Aorta (tissue), 5 donors: ENCODE results near the gene MAP3K4. TPM values are rescaled to one million over a fixed set of nuclear protein-coding genes. Genes with fewer than 3 reads are reported as not detected.

Experiments
- ATAC-seq: fragments of 200-7000 bp; cut with Tn5 transposase; one replicate; pipeline ENCODE4 v1.9.1; 2022; ENCODE audit warnings: moderate library complexity; ENCODE audit not compliant: low FRiP score
- DNase-seq, 2 donors: peaks; one replicate each; pipeline ENCODE4 v3.0.0-alpha.2; 2020
- H3K27ac ChIP-seq, 2 donors: one replicate each; pipeline ENCODE4 v1.5.1; 2013; ENCODE audit warnings: low read length in 2 of 2, mild to moderate bottlenecking in 2 of 2, moderate library complexity in 2 of 2, control low read depth in 1 of 2, inconsistent platforms in 1 of 2, low read depth in 1 of 2
- H3K27me3 ChIP-seq, 2 donors: one replicate each; pipeline ENCODE4 v1.6.1; 2013; ENCODE audit warnings: control low read depth in 1 of 2, low read length in 1 of 2, mild to moderate bottlenecking in 1 of 2, moderate library complexity in 1 of 2; ENCODE audit not compliant: insufficient read depth in 2 of 2, control insufficient read depth in 1 of 2
- H3K36me3 ChIP-seq, 2 donors: one replicate each; pipeline ENCODE4 v1.6.1; 2013; ENCODE audit warnings: control low read depth in 1 of 2, low read length in 1 of 2, mild to moderate bottlenecking in 1 of 2; ENCODE audit not compliant: insufficient read depth in 2 of 2, control insufficient read depth in 1 of 2
- H3K4me1 ChIP-seq, 2 donors: one replicate each; pipeline ENCODE4 v1.6.1; 2013; ENCODE audit warnings: low read length in 2 of 2, control low read depth in 1 of 2, mild to moderate bottlenecking in 1 of 2, moderate library complexity in 1 of 2; ENCODE audit not compliant: insufficient read depth in 2 of 2, control insufficient read depth in 1 of 2
- H3K4me3 ChIP-seq, 2 donors: one replicate each; pipeline ENCODE4 v1.5.1; 2013; ENCODE audit warnings: low read length in 2 of 2, control low read depth in 1 of 2, mild to moderate bottlenecking in 1 of 2
- H3K9me3 ChIP-seq: one replicate; pipeline ENCODE4 v1.6.1; 2013; ENCODE audit warnings: mild to moderate bottlenecking, low read length; ENCODE audit not compliant: control insufficient read depth
- WGBS, 2 donors: extraction: QIAGEN DNeasy Blood & Tissue Kit; methylation state at CpG; one replicate each; pipeline ENCODE4 v1.1.7; 2013; 5-methylcytosine and 5-hydroxymethylcytosine counted together
- intact Hi-C, 2 donors: fragments of 100-400 bp; cut with DNase I; formaldehyde crosslinking; loops; one replicate each; pipeline versions ENCODE4 v1.14.2 to v1.15.0; 2022
- polyA plus RNA-seq, 2 donors: library from polyadenylated mRNA; stranded (reverse); fragments of 200-250 nt; gene quantifications; one replicate each; pipeline ENCODE4 v1.2.3, GENCODE V29; 2013
- total RNA-seq, 2 donors: library from RNA; stranded (reverse); fragmentation: NEBNext Ultra II Directional; extraction: Animal tissue kit (Norgen Biotek cat#: 25700); gene quantifications; one replicate each; pipeline ENCODE4 v1.2.1, GENCODE V29; 2021
- donor health status: healthy with polysubstance abuse.
- donor health status: Bipolar disorder and iron deficiency.
- donor health status: DM: no; HTN: no; CAD: no.
- donor health status: DM: no; HTN: no; CAD: no.
- donor health status: DM: yes; HTN: yes; CAD: no.

The MAP3K4 gene
- total and polyA plus RNA-seq, 4 donors: 5.3 to 63.7 (median 32.8) TPM

DNA sequence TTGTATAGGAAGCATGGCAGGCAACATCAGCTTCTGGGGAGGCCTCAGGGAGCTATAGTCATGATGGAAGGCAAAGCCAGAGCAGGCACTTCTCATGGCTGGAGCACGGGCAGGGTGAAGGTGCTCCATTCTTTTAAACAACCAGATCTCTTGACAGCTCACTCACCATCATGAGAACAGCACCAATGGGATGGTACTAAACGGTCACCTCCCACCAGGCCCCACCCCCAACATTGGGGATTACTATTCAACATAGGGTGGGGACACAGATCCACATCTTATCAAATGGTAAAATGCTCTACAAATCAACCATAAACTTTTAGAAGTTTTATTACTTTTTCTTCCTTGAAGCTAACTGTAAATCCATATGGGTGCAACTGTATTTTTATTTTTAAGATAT lies 61.5 kb downstream of the MAP3K4 start:
- Histone ChIP-seq H3K4me1 (no peaks in the 10 kb centered on the region), H3K9me3 (no peaks in the 10 kb centered on the region), H3K27ac (no peak overlapping the region), H3K4me3 (no peak overlapping the region), H3K27me3 (no peaks in the 10 kb centered on the region), H3K36me3 (no peaks in the 10 kb centered on the region)
- whole genome bisulfite sequencing, 2 donors: 94 to 95% methylated on average over 2 of the region's 2 CpGs
- ATAC-seq (no peak), DNase-seq (no peak)
- intact Hi-C loops: no loop called here

DNA sequence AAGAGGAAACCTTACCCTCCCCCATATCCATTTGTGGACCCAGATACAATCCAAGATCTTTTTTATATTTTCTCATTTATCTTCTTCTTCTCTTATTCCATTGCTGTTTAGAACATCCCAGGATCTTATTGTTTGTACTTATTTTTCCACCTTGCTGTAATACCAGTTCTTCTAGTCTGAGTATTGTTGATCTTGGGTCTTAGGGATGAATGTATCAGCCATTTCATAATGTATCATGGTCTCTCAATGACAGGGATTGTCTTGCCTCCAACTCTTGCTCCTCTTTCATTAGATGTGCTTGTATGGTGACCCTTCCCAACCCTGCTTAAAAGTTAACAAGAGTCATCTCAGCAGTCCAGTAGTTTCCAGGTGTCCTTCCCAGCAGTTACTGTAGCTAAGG lies 63.3 kb downstream of the MAP3K4 start:
- Histone ChIP-seq H3K4me3 (no peak overlapping the region), H3K27me3 (no peaks in the 10 kb centered on the region), H3K9me3 (no peaks in the 10 kb centered on the region), H3K4me1 (no peaks in the 10 kb centered on the region), H3K27ac (no peak overlapping the region), H3K36me3 (no peaks in the 10 kb centered on the region)
- intact Hi-C loops: no loop called here
- ATAC-seq (no peak), DNase-seq (no peak)

DNA sequence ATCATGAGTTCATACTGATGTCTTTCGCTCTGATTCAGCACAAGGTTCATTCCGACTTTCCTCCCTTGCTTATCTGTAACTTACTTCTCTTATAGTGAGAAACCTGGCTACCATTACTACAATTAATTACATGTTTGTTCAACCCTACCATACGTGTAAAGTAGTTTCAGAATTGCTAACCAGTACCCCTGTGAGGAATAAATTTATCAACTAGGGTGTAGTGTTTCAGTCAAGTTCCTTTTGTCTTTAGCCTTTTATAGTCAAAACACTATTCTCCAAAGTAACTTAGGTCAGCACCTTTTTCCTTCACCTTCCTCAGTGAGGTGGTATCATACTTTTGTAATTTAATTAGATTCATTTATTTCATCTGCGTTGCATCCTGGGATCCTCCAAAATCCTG lies 64.9 kb downstream of the MAP3K4 start:
- intact Hi-C loops: no loop called here
- Histone ChIP-seq H3K27ac (no peak overlapping the region), H3K36me3 (no peaks in the 10 kb centered on the region), H3K4me3 (no peak overlapping the region), H3K27me3 (no peaks in the 10 kb centered on the region), H3K4me1 (no peaks in the 10 kb centered on the region), H3K9me3 (no peaks in the 10 kb centered on the region)
- ATAC-seq (no peak), DNase-seq (no peak)
- 90% methylated on average over 4 of the region's 4 CpGs for WGBS, 2 donors

DNA sequence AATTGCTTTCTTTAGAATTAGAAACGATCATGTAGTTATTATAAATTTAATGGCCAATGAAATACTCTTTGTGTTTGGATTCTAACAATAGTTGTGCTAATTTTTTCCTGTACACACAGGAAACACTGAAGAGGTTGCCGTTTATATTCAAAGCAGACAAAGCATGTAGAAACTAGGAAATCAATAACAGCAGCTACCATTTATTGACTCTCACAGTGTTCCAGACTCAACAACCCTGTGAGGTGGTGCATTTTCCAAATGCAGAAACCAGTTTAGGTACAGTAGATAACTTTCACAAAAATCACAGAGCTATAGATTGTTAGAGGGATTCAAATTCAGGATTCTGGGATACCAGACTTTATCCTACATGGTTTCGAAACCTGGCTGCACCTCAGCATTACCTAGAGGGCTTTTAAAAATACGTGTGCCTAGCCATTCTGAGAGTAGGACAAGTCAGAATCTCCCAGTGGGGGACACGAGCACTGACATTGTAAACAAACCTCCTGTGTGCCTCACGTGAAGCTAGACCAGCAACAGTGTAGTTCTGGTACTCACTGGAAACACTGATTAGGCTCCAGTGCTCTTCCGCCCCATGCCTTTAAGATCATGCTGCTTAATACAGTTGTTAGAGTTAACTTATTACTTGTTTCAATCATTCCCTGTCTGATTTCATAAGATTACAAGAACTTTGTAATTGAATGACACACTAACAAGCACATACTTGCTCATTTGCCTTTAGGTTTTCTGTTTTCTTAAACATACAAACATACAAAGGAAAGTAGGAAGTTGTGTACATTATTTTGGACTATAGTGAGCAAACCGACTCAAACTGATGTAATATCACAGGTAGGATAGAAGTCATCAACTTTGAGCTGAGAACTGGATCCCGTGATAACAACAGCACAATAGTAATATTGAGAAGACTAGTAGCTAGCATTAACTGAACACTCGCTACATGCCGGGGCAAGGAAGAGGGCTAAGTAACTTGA lies 65.8 kb downstream of the MAP3K4 start:
- Histone ChIP-seq H3K36me3 (no peaks in the 10 kb centered on the region), H3K27ac (no peak overlapping the region), H3K4me1 (no peaks in the 10 kb centered on the region), H3K9me3 (no peaks in the 10 kb centered on the region), H3K27me3 (no peaks in the 10 kb centered on the region), H3K4me3 (no peak overlapping the region)
- DNase-seq (no peak), ATAC-seq (no peak)
- intact Hi-C loops: no loop called here
- 79 to 84% methylated on average over 11 of the region's 11 CpGs for WGBS, 2 donors

DNA sequence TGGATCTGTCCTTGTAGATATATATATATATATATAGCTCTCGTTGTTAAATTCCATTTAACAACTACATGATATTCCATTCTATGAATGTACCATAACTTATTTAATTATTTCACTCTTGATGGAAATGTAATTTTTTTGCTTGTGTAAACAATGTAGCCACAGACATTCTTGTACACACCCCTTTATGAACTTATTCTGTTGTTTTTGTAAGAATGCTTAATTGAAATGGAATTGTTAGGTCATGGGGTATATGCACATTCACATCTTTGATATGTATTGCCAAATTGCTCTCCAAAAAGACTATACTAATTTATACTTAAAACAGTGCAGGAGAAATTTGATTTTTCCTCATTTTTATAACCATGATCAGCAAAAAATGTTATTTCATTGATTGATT lies 67.2 kb downstream of the MAP3K4 start:
- Histone ChIP-seq H3K27ac (no peak overlapping the region), H3K9me3 (no peaks in the 10 kb centered on the region), H3K27me3 (no peaks in the 10 kb centered on the region), H3K36me3 (no peaks in the 10 kb centered on the region), H3K4me3 (no peak overlapping the region), H3K4me1 (no peaks in the 10 kb centered on the region)
- ATAC-seq: no peak
- 80 to 84% methylated on average over 1 of the region's 1 CpG for WGBS, 2 donors
- intact Hi-C loops: no loop called here
- no peak for DNase-seq

DNA sequence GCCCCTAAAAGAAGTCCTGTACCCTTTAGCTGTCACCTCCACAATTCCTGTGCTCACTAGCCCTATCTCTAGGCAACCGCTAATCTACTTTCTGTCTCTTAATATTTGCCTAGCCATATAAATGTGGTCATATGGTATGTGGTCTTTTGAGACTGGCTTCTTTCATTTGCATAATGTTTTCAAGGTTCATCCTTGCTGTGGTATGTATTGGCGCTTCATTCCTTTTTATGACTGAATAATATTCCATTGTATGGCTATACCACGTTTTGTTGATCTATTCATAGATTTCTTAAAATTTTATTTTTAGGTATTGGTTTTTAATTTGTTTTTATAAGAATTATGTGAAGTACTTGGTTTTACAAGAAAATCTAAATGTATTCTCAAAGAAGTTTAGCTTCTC lies 70.0 kb downstream of the MAP3K4 start:
- no peaks in the 10 kb centered on the region for H3K36me3 ChIP-seq
- no peak overlapping the region for H3K27ac ChIP-seq
- WGBS, 2 donors: 93 to 96% methylated on average over 3 of the region's 3 CpGs
- DNase-seq (no peak), ATAC-seq (no peak)
- no peaks in the 10 kb centered on the region for H3K27me3 ChIP-seq
- intact Hi-C loops: no loop called here
- peaks cover 0 to under 1% of the 10 kb centered on the region in 2 donors for H3K4me1 ChIP-seq
- H3K4me3 ChIP-seq: no peak overlapping the region
- no peaks in the 10 kb centered on the region for H3K9me3 ChIP-seq

DNA sequence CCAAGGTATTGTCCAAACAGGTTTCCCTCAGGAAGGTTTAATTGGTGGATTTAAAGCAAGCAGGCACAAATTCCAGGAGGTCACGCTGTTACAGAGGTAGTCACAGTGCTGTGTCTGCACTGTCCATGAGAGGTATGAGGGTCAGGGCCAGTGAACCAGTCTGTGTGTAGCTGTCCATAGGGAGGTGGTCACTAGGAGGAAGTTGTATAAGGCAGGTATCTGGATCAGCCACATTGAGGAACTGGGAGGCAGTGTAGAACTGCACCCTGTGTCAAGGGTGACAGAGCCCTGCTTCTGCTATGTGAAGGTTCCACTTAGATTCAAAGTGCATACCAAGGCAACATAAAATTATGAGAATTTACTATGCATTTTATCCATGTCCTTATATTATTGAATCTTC lies 73.3 kb downstream of the MAP3K4 start:
- intact Hi-C loops: no loop called here
- 96 to 100% methylated on average over 1 of the region's 1 CpG for WGBS, 2 donors
- DNase-seq (no peak), ATAC-seq (no peak)
- Histone ChIP-seq H3K9me3 (no peaks in the 10 kb centered on the region), H3K4me3 (no peak overlapping the region), H3K27ac (no peak overlapping the region), H3K27me3 (no peaks in the 10 kb centered on the region), H3K36me3 (no peaks in the 10 kb centered on the region), H3K4me1 (peaks cover 2% of the 10 kb centered on the region in 2 donors)

DNA sequence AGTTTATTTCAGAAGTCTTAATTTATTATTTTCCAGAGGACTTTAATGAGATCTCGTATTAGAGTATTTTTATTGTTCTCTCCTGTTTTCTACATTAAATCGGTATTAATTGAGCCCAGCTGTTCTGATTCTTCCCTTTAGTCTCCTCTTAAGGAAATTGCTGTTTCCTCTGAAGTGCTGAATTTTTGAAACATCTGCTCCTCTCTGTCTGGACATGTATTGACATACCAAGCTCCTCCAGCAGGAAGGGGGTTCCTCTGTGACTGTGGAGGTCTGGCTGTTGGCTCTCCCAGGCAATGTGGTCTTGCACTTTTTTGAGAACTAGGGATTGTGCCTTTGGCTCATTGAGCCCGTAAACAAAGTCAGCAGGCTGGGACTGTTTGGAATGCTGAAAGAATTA lies 74.9 kb downstream of the MAP3K4 start:
- peaks cover 0 to 2% of the 10 kb centered on the region in 2 donors for H3K36me3 ChIP-seq
- no peak overlapping the region for H3K4me3 ChIP-seq
- no peak for DNase-seq
- H3K9me3 ChIP-seq: no peaks in the 10 kb centered on the region
- 92 to 94% methylated on average over 3 of the region's 3 CpGs for WGBS, 2 donors
- peaks cover 2% of the 10 kb centered on the region in 2 donors for H3K4me1 ChIP-seq
- ATAC-seq: no peak
- no peak overlapping the region for H3K27ac ChIP-seq
- intact Hi-C loops: no loop called here
- no peaks in the 10 kb centered on the region for H3K27me3 ChIP-seq

DNA sequence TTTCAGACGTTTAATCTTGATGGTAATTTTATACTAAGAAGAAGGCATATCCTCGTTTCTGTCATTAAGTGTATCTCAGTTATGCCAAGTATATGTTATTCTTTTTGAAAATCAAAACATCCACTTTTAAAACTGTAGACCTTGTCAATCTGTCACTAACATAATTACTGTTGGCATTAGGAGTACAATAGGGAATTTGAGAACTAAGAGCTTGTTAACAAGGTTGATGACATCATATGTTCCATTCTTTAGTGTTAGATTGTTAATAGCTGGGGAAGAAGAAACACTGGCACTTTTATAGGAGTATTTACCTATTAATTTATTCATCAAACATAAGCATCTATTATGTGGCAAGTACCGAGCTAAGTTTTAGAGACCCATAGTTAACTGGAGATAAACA lies 76.2 kb downstream of the MAP3K4 start:
- Histone ChIP-seq H3K27ac (no peak overlapping the region), H3K4me3 (no peak overlapping the region), H3K27me3 (no peaks in the 10 kb centered on the region), H3K4me1 (peaks cover 2% of the 10 kb centered on the region in 2 donors), H3K9me3 (no peaks in the 10 kb centered on the region), H3K36me3 (peaks cover 0 to 2% of the 10 kb centered on the region in 2 donors)
- DNase-seq (no peak), ATAC-seq (no peak)
- 29 to 36% methylated on average over 3 of the region's 3 CpGs for WGBS, 2 donors
- intact Hi-C loops: no loop called here
